ENCODE results near the gene ENPP3. TPM values are rescaled to one million over a fixed set of nuclear protein-coding genes. Genes with fewer than 3 reads are reported as not detected.

ENPP3 gene
- total and polyA plus RNA-seq, 9 of the 15 experiments (the other 6 are each of a cell fraction or from before 2014, with no cell fraction given) = 14.0 to 32.8 (median 21.6) TPM

- TF ChIP-seq SMARCC2 (IDR thresholded peaks at IDR 0.05; ENCODE audit: low read depth) (peak; percentile 76; the same call in 1 of the 2 replicates), TFAP4 (CRISPR knock-in tag; IDR thresholded peaks at IDR 0.05; ENCODE audit: borderline replicate concordance) (no peak), MLX (CRISPR knock-in tag; conservative IDR thresholded peaks at IDR 0.05) (no peak), ZNF561 (CRISPR knock-in tag; conservative IDR thresholded peaks at IDR 0.05) (no peak), ZNF511 (CRISPR knock-in tag; IDR thresholded peaks at IDR 0.05) (no peak), FOXJ2 (tag; IDR thresholded peaks at IDR 0.05) (no peak), PTRF (tag; IDR thresholded peaks at IDR 0.05) (no peak), EP300 (IDR thresholded peaks at IDR 0.05; ENCODE audit: low read length) (peak; percentile 93), ZNF639 (CRISPR knock-in tag; conservative IDR thresholded peaks at IDR 0.05 in 1 of 2, IDR thresholded peaks at IDR 0.05 in 1 of 2) (peak in 1 of 2 experiments; percentile 73; a peak in 1 of 4 replicates), CEBPG (CRISPR knock-in tag; IDR thresholded peaks at IDR 0.05) (no peak), CEBPG (tag; conservative IDR thresholded peaks at IDR 0.05 in 1 of 2, IDR thresholded peaks at IDR 0.05 in 1 of 2) (no peak), TAF9B (IDR thresholded peaks at IDR 0.05; ENCODE audit: partially characterized antibody) (no peak), TSHZ1 (CRISPR knock-in tag; IDR thresholded peaks at IDR 0.05) (no peak), ZNF316 (IDR thresholded peaks at IDR 0.05) (peak; percentile 59; the same call in 1 of the 2 replicates)
Observed at GRCh38 chr6:131640576-131640975, 3.5 kb downstream of the ENPP3 start (continued).
